Keratinocyte (primary cell): Measurements from ENCODE around the gene PRKAA2. TPM values are rescaled to one million over a fixed set of nuclear protein-coding genes. Genes with fewer than 3 reads are reported as not detected.

Experiments used
- DNase-seq: peaks from one replicate; pipeline ENCODE4 v3.0.0-alpha.2; 2011; ENCODE audit warnings: low read depth, missing footprints, low spot score
- FAIRE-seq: peaks from 2 replicates; lab custom pipeline; 2011; peaks lifted over from hg19 to GRCh38; lab: Jason Lieb, UNC
- H2AFZ ChIP-seq: 2 replicates; pipeline ENCODE4 v1.6.0; 2012; ENCODE audit warnings: low read length, control low read depth, inconsistent platforms; ENCODE audit not compliant: control insufficient read depth
- H3K27ac ChIP-seq: 2 replicates; pipeline ENCODE4 v1.5.1; 2011; ENCODE audit warnings: low read length; ENCODE audit not compliant: control insufficient read depth, insufficient read depth
- H3K27me3 ChIP-seq: 3 replicates; pipeline ENCODE4 v1.6.0; 2011; ENCODE audit warnings: low read length; ENCODE audit not compliant: control insufficient read depth, insufficient read depth; ENCODE audit errors: extremely low read depth
- H3K36me3 ChIP-seq, 2 experiments: 2 replicates in 1 of 2; 3 replicates in 1 of 2; pipeline ENCODE4 v1.5.1; 2011; ENCODE audit warnings: low read length in 2 of 2, mild to moderate bottlenecking in 1 of 2; ENCODE audit not compliant: control insufficient read depth in 2 of 2, insufficient read depth in 2 of 2; ENCODE audit errors: extremely low read depth in 1 of 2
- H3K4me1 ChIP-seq: 3 replicates; pipeline ENCODE4 v1.5.1; 2011; ENCODE audit warnings: low read length; ENCODE audit not compliant: control insufficient read depth, insufficient read depth; ENCODE audit errors: extremely low read depth
- H3K4me2 ChIP-seq: 3 replicates; pipeline ENCODE4 v1.6.0; 2011; ENCODE audit warnings: low read depth, low read length; ENCODE audit not compliant: control insufficient read depth, insufficient read depth; ENCODE audit errors: extremely low read depth
- H3K4me3 ChIP-seq, 3 experiments: fragments of 200-600 bp in 1 of 3; sonication (generic) in 1 of 3; 2 replicates in 2 of 3; 3 replicates in 1 of 3; pipeline ENCODE4 v1.5.1; 2011 to 2016; ENCODE audit warnings: low read length in 3 of 3, mild to moderate bottlenecking in 3 of 3, control low read depth in 2 of 3, inconsistent platforms in 1 of 3, low read depth in 1 of 3, mixed read lengths in 1 of 3, mixed run types in 1 of 3, moderate library complexity in 1 of 3; ENCODE audit not compliant: control insufficient read depth in 2 of 3, insufficient read depth in 2 of 3; ENCODE audit errors: extremely low read depth in 1 of 3
- H3K79me2 ChIP-seq: 2 replicates; pipeline ENCODE4 v1.6.0; 2012; ENCODE audit warnings: low read length; ENCODE audit not compliant: control insufficient read depth, insufficient read depth
- H3K9ac ChIP-seq: 3 replicates; pipeline ENCODE4 v1.6.0; 2011; ENCODE audit warnings: low read length; ENCODE audit not compliant: control insufficient read depth, insufficient read depth; ENCODE audit errors: extremely low read depth
- H3K9me1 ChIP-seq: 3 replicates; pipeline ENCODE4 v1.6.0; 2011; ENCODE audit warnings: low read length; ENCODE audit not compliant: control insufficient read depth, insufficient read depth; ENCODE audit errors: extremely low read depth
- H3K9me3 ChIP-seq: 2 replicates; pipeline ENCODE4 v1.5.1; 2012; ENCODE audit warnings: low read depth, low read length; ENCODE audit not compliant: control insufficient read depth
- H4K20me1 ChIP-seq: 3 replicates; pipeline ENCODE4 v1.6.0; 2011; ENCODE audit warnings: low read length; ENCODE audit not compliant: control insufficient read depth, insufficient read depth; ENCODE audit errors: extremely low read depth
- EZH2 ChIP-seq: IDR thresholded peaks from one replicate; pipeline ENCODE4 v1.6.1; 2012; ENCODE audit warnings: inconsistent platforms, mild to moderate bottlenecking, low read length, moderate library complexity
- dilution Hi-C: fragments of 300-500 bp; cut with MboI; formaldehyde crosslinking; loops from one replicate; pipeline ENCODE4 v1.7.0; 2020; ENCODE audit warnings: low sequenced_read_pairs; ENCODE audit not compliant: extremely low pct_ligation_motif_present
- polyA plus RNA-seq, 5 experiments: library from polyadenylated mRNA; depleted of rRNA in 3 of 5; stranded (reverse) in 3 of 5; stranded (forward) in 1 of 5; unstranded in 1 of 5; fragments of >200 nt; gene quantifications; 1 replicate in 1 of 5; 2 replicates in 3 of 5; 3 replicates in 1 of 5; pipeline versions ENCODE4 v1.2.1 to v1.2.3, GENCODE V29; 2011 to 2012; ENCODE audit warnings: missing spikeins in 2 of 5, low read depth in 1 of 5, low replicate concordance in 1 of 5
- small RNA-seq, 3 experiments: library from RNA; depleted of rRNA; stranded (forward); fragments of <200 nt; gene quantifications; one replicate each; pipeline ENCODE3, GENCODE V24; 2012; ENCODE audit warnings: low read depth in 3 of 3, low replicate concordance in 1 of 3; ENCODE audit not compliant: insufficient read length in 3 of 3
- TF ChIP-seq, protein P1 (sequence below), 3 experiments: IDR thresholded peaks in 1 of 3; conservative IDR thresholded peaks in 1 of 3; optimal IDR thresholded peaks in 1 of 3; 2 replicates in 2 of 3; 3 replicates in 1 of 3; pipeline versions ENCODE3 to v1.5.1; 2011; ENCODE audit warnings: low read length in 3 of 3, mild to moderate bottlenecking in 3 of 3, moderate library complexity in 2 of 3, control low read depth in 1 of 3, inconsistent platforms in 1 of 3; ENCODE audit not compliant: insufficient read depth in 2 of 3; ENCODE audit errors: extremely low read depth in 1 of 3

PRKAA2 gene
- polyA plus RNA-seq, 1 donor (not counting 4 experiments of a cell fraction or from before 2014, with no cell fraction given), result 0.21 TPM

- no peak overlapping the region for H3K9ac ChIP-seq
- no peak overlapping the region for H3K4me2 ChIP-seq
- H3K36me3 ChIP-seq, result no peaks in the 10 kb centered on the region
- TF ChIP-seq, protein P1, sequence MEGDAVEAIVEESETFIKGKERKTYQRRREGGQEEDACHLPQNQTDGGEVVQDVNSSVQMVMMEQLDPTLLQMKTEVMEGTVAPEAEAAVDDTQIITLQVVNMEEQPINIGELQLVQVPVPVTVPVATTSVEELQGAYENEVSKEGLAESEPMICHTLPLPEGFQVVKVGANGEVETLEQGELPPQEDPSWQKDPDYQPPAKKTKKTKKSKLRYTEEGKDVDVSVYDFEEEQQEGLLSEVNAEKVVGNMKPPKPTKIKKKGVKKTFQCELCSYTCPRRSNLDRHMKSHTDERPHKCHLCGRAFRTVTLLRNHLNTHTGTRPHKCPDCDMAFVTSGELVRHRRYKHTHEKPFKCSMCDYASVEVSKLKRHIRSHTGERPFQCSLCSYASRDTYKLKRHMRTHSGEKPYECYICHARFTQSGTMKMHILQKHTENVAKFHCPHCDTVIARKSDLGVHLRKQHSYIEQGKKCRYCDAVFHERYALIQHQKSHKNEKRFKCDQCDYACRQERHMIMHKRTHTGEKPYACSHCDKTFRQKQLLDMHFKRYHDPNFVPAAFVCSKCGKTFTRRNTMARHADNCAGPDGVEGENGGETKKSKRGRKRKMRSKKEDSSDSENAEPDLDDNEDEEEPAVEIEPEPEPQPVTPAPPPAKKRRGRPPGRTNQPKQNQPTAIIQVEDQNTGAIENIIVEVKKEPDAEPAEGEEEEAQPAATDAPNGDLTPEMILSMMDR (optimal IDR thresholded peaks at IDR 0.05 in 1 of 3, IDR thresholded peaks at IDR 0.05 in 1 of 3, conservative IDR thresholded peaks at IDR 0.05 in 1 of 3; ENCODE audit: extremely low read depth in 1 of 3, insufficient read depth in 2 of 3, low read length in 3 of 3), result no peak
- TF ChIP-seq EZH2, result no peak
- no peak for FAIRE-seq
- H4K20me1 ChIP-seq, result no peaks in the 10 kb centered on the region
- dilution Hi-C loops, result no loop called here
- no peaks in the 10 kb centered on the region for H3K9me1 ChIP-seq
- no peaks in the 10 kb centered on the region for H3K9me3 ChIP-seq
- DNase-seq, result no peak
- no peaks in the 10 kb centered on the region for H3K79me2 ChIP-seq
- H3K27me3 ChIP-seq, result no peaks in the 10 kb centered on the region
- no peaks in the 10 kb centered on the region for H3K4me1 ChIP-seq
- H3K27ac ChIP-seq, result no peak overlapping the region
- H2AFZ ChIP-seq, result no peak overlapping the region
- H3K4me3 ChIP-seq, result no peak overlapping the region
Measured at GRCh38 chr1:56758794-56759193, 113.7 kb downstream of the PRKAA2 start.

Small RNA genes within 50 kb of the gene (small RNA-seq; reads per million reads assigned to genes)
- 0 reads per million in 3 experiments for gene AC099789.1

Other genes starting within 250 kb of the PRKAA2 start
- gene PLPP3, start 65.8 kb upstream of the PRKAA2 start, polyA plus RNA-seq, result 4.0 to 5.3 TPM (median 4.3 TPM) in 3 replicates
- gene FYB2, start 174.1 kb downstream of the PRKAA2 start, polyA plus RNA-seq, result not detected in 3 replicates
- gene C8A, start 209.5 kb downstream of the PRKAA2 start, polyA plus RNA-seq, result not detected in 3 replicates